Measurements from ENCODE around the gene VIPR2. TPM values are rescaled to one million over a fixed set of nuclear protein-coding genes. Genes with fewer than 3 reads are reported as not detected.

VIPR2 gene
- total RNA-seq, 4 donors from 2014 or later: 0.59 to 0.64 (median 0.60) TPM; not detected in 1

DNA sequence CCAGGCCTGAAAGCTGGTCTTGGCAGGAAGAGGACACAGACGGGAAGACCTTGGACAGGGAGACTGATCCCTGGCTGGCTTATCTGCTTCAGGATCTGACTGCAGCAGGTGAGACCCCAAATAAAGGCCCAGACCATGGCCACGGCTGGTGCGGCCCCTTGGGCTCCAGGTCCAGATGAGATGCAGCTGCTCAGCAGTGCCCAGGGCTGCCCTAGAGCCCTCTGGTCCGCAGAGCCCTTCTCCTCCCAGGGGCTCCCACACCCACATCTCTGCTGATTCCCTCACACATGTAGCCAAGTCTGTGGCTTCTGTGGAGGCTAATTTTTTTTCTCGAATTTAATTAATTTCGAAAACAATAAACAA, 46.3 kb downstream of the VIPR2 start:
- Histone ChIP-seq H3K9me3 (no peaks in the 10 kb centered on the region), H3K4me1 (no peaks in the 10 kb centered on the region), H3K4me3 (no peak overlapping the region), H3K27ac (no peak overlapping the region), H3K36me3 (no peaks in the 10 kb centered on the region), H3K27me3 (peaks cover 3% of the 10 kb centered on the region)
- whole genome bisulfite sequencing: 67% methylated on average over 5 of the region's 6 CpGs
- peak in 1 of 2 donors; percentile 29 for DNase-seq (ENCODE audit: low spot score in 2 of 2)
- TF ChIP-seq EP300 (IDR thresholded peaks at IDR 0.05) (no peak), POLR2AphosphoS5 (IDR thresholded peaks at IDR 0.05) (no peak), POLR2A (IDR thresholded peaks at IDR 0.05) (no peak)
- TF ChIP-seq, protein P1, sequence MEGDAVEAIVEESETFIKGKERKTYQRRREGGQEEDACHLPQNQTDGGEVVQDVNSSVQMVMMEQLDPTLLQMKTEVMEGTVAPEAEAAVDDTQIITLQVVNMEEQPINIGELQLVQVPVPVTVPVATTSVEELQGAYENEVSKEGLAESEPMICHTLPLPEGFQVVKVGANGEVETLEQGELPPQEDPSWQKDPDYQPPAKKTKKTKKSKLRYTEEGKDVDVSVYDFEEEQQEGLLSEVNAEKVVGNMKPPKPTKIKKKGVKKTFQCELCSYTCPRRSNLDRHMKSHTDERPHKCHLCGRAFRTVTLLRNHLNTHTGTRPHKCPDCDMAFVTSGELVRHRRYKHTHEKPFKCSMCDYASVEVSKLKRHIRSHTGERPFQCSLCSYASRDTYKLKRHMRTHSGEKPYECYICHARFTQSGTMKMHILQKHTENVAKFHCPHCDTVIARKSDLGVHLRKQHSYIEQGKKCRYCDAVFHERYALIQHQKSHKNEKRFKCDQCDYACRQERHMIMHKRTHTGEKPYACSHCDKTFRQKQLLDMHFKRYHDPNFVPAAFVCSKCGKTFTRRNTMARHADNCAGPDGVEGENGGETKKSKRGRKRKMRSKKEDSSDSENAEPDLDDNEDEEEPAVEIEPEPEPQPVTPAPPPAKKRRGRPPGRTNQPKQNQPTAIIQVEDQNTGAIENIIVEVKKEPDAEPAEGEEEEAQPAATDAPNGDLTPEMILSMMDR (IDR thresholded peaks at IDR 0.05): no peak

DNA sequence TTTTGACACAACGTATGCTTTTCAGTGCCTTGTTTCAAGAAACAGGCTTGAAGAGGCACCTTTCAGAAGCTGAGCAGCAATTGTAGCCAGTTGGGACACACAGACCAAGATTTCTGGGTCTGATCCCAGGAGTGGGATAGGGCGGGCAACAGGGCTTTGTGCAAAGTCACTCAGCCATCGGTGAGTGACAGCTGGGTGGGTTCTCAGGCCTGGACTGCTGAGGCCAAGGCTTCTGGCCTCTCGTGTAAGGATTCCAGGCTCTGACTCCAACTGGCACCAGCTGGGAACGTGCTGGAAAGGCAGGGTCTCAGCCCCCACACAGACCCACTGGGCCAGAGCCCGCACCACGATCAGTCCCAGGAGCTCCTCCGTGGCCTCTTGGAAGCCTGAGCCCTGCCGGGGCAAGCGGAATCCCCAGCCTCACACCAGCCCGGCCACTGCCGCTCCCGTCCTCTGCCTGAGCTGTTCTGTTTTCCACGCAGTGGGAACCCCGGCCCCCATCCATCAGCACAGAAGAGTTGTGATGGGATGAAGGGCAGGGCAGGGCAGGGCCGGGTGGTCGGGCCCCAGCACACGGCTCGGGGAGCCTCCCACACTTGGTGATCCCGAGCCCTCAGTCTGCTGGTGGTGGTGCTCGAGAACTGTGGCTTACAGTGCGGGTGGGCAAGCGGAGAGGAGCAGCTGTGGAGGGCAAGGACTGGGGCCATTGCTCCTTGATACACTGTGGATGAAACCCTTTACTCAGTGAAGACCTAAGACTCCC, 46.8 kb downstream of the VIPR2 start:
- H3K36me3 ChIP-seq: no peaks in the 10 kb centered on the region
- WGBS: 90% methylated on average over 2 of the region's 23 CpGs

DNA sequence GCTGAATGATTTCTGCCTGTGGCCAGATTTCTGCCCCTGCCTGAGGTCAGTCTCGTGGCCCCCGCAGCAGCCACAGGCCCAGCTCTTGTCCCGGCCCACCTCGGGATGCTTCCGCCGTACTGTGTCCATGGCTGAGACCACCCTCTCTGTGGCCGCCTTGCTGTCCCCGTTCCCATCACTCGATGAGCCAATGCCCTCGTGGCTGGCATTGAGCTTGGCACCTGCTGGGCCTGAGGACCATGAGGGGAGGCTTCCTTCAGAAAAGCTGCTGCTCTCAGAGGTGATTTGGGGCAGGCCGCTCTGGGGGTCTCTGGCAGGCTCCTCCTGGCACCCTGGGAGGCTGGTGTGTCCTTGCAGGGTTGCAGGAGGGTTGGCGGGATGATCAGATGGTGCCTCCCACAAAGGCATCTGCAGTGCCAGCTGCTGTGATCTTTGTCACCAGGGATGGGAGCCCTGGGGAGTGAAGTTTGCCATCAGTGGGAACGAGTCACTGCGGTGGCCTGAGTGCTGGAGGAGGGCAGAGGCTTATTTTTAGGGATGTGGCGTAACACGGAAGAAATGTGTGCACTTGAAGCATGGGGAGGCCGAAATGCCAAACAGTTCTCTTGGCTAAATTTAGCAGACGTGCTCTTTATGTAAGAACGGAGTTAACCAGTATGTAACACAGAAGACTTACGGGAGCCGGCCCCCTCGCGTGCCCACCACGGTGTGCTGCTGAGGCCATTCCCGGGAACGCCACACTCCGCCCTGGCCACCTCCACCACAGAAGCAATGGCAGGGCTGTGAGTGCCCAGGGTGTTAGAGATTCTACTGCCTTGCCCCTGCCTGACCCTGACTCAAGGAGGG, 47.7 kb downstream of the VIPR2 start:
- no peaks in the 10 kb centered on the region for H3K36me3 ChIP-seq
- H3K27ac ChIP-seq: no peak overlapping the region
- TF ChIP-seq EP300 (IDR thresholded peaks at IDR 0.05) (no peak), POLR2AphosphoS5 (IDR thresholded peaks at IDR 0.05) (no peak), POLR2A (IDR thresholded peaks at IDR 0.05) (no peak)
- TF ChIP-seq, protein P1 (IDR thresholded peaks at IDR 0.05): no peak
- WGBS: 78% methylated on average over 20 of the region's 27 CpGs
- peaks cover 3% of the 10 kb centered on the region for H3K27me3 ChIP-seq
- H3K4me1 ChIP-seq: no peaks in the 10 kb centered on the region
- no peak overlapping the region for H3K4me3 ChIP-seq
- H3K9me3 ChIP-seq: no peaks in the 10 kb centered on the region
- peak; percentile 46 to 72 for DNase-seq (ENCODE audit: low spot score in 2 of 2)

More for the DNA sequence above, 46.8 kb downstream of the VIPR2 start:
- DNase-seq (ENCODE audit: low spot score in 2 of 2): peak; percentile 42 to 69
- Histone ChIP-seq H3K4me1 (no peaks in the 10 kb centered on the region), H3K4me3 (no peak overlapping the region), H3K9me3 (no peaks in the 10 kb centered on the region), H3K27me3 (peaks cover 3% of the 10 kb centered on the region), H3K27ac (peak overlapping the region; percentile 20)
- TF ChIP-seq EP300 (IDR thresholded peaks at IDR 0.05): no peak

DNA sequence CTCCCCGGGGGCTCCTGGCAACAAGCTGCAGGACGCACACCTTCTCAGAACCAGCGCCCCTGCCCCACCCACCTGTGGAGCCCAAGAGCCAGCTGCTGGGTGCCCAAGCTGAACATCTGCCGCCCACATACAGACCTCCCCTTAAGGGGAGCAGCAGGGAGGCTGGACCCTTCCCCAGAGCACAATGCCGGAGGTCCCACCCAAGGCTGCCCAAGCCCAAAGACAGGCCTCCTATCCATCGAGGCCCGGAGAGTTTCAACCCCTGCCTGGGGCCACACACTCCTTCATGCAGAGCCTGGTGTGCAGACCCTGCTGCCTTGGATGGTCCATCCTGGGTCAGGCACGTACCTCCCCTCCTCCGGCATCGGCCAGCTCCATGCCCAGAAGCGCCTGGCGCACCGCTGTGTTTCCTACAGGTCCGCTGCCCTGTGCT, 48.7 kb downstream of the VIPR2 start:
- no peaks in the 10 kb centered on the region for H3K4me1 ChIP-seq
- 93% methylated on average over 11 of the region's 14 CpGs for WGBS
- no peak for TF ChIP-seq POLR2AphosphoS5 (IDR thresholded peaks at IDR 0.05)
- TF ChIP-seq EP300 (IDR thresholded peaks at IDR 0.05): no peak
- TF ChIP-seq POLR2A (IDR thresholded peaks at IDR 0.05): no peak
- TF ChIP-seq, protein P1 (IDR thresholded peaks at IDR 0.05): no peak
- no peak overlapping the region for H3K4me3 ChIP-seq
- no peaks in the 10 kb centered on the region for H3K36me3 ChIP-seq
- peaks cover 3% of the 10 kb centered on the region for H3K27me3 ChIP-seq
- peak; percentile 49 to 62 for DNase-seq (ENCODE audit: low spot score in 2 of 2)
- H3K27ac ChIP-seq: no peak overlapping the region
- no peaks in the 10 kb centered on the region for H3K9me3 ChIP-seq

DNA sequence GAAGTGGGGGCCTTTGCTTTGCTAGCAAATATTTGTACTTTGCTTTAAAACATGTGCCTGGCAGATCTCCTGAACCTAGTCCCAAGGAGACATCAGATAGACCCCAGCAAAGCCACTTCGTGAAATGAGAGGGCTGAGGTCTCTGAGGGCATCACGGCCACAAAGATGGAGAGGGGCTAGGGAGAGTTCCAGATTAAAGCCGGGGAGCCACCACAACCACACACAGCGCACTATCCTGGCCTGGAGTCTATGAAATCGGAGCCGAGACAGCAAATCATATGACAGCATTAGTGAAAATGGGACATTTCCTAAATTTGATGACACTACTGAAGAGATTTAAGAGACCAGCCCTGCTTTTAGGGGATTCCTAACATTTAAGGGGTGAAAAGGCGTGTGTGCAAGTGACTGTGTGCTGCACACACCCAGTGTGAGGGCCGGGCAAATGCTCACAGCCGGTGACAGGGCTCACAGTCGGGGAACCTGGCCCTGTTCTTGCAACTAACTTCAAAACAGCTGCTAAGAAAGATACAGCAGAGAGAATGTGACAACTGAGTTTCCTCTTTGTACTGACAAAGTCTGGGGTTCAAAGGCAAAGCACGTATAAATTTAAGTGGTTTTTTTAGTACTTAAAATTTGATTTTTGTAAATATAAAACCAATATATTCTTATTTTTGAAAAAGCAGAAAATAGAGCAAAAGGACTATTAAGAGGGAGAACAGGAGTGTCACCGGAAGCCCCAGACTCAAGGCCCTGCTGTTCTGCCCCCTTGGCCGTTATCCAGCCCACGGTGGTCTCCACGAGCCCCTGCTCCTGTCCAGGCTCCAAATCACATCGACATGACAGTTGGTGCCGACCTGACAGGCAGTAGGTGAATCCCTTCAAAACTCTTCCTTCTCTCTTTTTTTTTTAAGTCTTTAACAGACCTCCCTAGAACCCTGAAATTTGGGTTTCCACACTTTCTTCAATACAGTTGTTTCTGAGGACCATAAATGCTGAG, 49.5 kb downstream of the VIPR2 start:
- Histone ChIP-seq H3K4me3 (no peak overlapping the region), H3K27me3 (peaks cover 3% of the 10 kb centered on the region), H3K36me3 (no peaks in the 10 kb centered on the region), H3K9me3 (no peaks in the 10 kb centered on the region), H3K4me1 (no peaks in the 10 kb centered on the region), H3K27ac (no peak overlapping the region)
- 72% methylated on average over 17 of the region's 17 CpGs for WGBS
- DNase-seq (ENCODE audit: low spot score in 2 of 2): peak; percentile 43
- TF ChIP-seq POLR2AphosphoS5 (IDR thresholded peaks at IDR 0.05): no peak
- TF ChIP-seq EP300 (IDR thresholded peaks at IDR 0.05): no peak
- no peak for TF ChIP-seq POLR2A (IDR thresholded peaks at IDR 0.05)
- TF ChIP-seq, protein P1 (IDR thresholded peaks at IDR 0.05): no peak

Measured in suprapubic skin (tissue), 4 donors.